Tibial artery (tissue), 4 donors: Measurements from ENCODE around the gene FAM131A.

Experiments used
- DNase-seq, 2 donors: peaks; one replicate each; pipeline ENCODE4 v3.0.0-alpha.2; 2019
- H3K27ac ChIP-seq, 2 donors: fragments of 200-600 bp; sonication (generic) in 1 of 2; 1 replicate in 1 of 2; 2 replicates in 1 of 2; pipeline ENCODE4 v1.5.1; 2018 to 2019; ENCODE audit warnings: mild to moderate bottlenecking in 1 of 2
- H3K27me3 ChIP-seq, 2 donors: fragments of 200-600 bp; sonication (generic) in 1 of 2; one replicate each; pipeline versions ENCODE4 v1.5.1 to v1.6.0; 2016 to 2019
- H3K36me3 ChIP-seq, 3 donors: fragments of 200-600 bp; sonication (generic) in 2 of 3; one replicate each; pipeline ENCODE4 v1.5.1; 2016 to 2019; ENCODE audit warnings: mild to moderate bottlenecking in 2 of 3
- H3K4me1 ChIP-seq, 4 donors: fragments of 200-600 bp; sonication (generic) in 2 of 4; 1 replicate in 3 of 4; 2 replicates in 1 of 4; pipeline ENCODE4 v1.5.1; 2016 to 2019
- H3K4me3 ChIP-seq, 2 donors: fragments of 200-600 bp; sonication (generic) in 1 of 2; 1 replicate in 1 of 2; 2 replicates in 1 of 2; pipeline ENCODE4 v1.5.1; 2018 to 2019; ENCODE audit warnings: mild to moderate bottlenecking in 2 of 2
- H3K9me3 ChIP-seq, 3 donors: fragments of 200-600 bp; sonication (generic) in 1 of 3; one replicate each; pipeline ENCODE4 v1.5.1; 2016 to 2019
- intact Hi-C: fragments of 100-400 bp; cut with DNase I; formaldehyde crosslinking; loops from one replicate; pipeline ENCODE4 v1.15.0; 2023; ENCODE audit warnings: low total_unique reads
- TF ChIP-seq, protein P1 (sequence below), 2 experiments: fragments of 200-600 bp in 1 of 2; fragments of 450-650 bp in 1 of 2; IDR thresholded peaks; one replicate each; pipeline ENCODE4 v1.5.1; 2017 to 2019; ENCODE audit warnings: antibody characterized with exemption in 2 of 2, mild to moderate bottlenecking in 1 of 2, moderate library complexity in 1 of 2

The FAM131A gene

DNA sequence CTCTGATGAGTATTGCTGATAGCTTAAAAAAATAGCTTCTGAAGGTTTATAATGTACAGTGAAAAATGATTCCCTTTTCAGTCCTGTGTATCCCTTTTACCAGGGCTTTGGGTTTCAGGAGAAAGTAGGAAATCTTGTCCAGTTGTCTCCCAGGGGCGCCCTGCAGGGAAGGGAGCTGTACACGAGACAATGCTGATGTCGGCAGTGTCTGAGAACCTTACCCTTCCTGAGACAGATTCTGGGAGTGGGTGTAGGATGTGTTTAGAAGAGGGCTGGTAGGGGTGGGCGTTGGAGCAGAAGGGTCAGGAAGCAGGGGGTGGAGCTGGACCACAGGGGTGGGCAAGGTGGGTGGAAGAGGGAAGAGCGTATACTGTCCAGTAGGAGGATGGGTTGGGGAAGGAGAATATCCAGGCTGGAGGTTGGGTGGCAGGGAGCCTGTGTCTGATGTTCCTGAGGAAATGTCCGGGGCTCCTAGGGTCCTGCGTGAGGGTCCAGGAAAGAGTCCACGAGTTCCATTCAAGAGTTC, 35.0 kb downstream of the FAM131A start:
- intact Hi-C loops, result loop anchor here (5.0 to 10.0 kb wide), 3 partner anchors 95 to 172 kb away; no protein-coding TSS in a partner anchor

DNA sequence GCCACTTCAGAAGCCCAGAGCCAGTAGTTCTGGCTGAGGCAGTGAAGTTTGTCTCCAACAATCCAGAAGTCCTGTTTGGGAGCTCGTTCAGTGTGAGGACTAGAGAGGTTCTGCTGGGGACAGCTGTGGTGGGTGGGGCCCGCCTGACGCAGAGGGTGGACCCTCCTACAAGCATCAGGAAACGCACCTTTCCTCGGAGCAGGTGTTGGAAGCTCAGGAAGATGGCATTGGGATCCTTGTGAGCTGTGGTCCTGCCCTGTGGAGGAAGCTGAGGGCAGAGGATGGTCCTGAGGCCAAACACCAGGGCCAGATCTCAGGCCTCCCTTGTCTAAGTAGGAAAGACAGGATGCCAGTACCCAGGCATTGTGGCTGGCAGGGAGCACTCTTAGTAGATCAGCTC, 35.5 kb downstream of the FAM131A start:
- Histone ChIP-seq H3K9me3 (no peaks in the 10 kb centered on the region), H3K27ac (no peak overlapping the region), H3K4me3 (no peak overlapping the region), H3K36me3 (peaks cover 0 to 4% (median 0%) of the 10 kb centered on the region in 3 donors), H3K27me3 (no peaks in the 10 kb centered on the region), H3K4me1 (peaks cover 0 to 39% (median 20%) of the 10 kb centered on the region in 4 donors)
- intact Hi-C loops, result loop anchor here (5.0 to 10.0 kb wide), 3 partner anchors 94 to 172 kb away; no protein-coding TSS in a partner anchor
- TF ChIP-seq, protein P1, sequence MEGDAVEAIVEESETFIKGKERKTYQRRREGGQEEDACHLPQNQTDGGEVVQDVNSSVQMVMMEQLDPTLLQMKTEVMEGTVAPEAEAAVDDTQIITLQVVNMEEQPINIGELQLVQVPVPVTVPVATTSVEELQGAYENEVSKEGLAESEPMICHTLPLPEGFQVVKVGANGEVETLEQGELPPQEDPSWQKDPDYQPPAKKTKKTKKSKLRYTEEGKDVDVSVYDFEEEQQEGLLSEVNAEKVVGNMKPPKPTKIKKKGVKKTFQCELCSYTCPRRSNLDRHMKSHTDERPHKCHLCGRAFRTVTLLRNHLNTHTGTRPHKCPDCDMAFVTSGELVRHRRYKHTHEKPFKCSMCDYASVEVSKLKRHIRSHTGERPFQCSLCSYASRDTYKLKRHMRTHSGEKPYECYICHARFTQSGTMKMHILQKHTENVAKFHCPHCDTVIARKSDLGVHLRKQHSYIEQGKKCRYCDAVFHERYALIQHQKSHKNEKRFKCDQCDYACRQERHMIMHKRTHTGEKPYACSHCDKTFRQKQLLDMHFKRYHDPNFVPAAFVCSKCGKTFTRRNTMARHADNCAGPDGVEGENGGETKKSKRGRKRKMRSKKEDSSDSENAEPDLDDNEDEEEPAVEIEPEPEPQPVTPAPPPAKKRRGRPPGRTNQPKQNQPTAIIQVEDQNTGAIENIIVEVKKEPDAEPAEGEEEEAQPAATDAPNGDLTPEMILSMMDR (IDR thresholded peaks at IDR 0.05), result no peak
- DNase-seq, result no peak

More for the DNA sequence above, 35.0 kb downstream of the FAM131A start:
- no peak overlapping the region for H3K27ac ChIP-seq
- TF ChIP-seq, protein P1 (IDR thresholded peaks at IDR 0.05), result no peak
- no peak overlapping the region for H3K4me3 ChIP-seq
- H3K4me1 ChIP-seq, result peaks cover 0 to 39% (median 21%) of the 10 kb centered on the region in 4 donors
- peaks cover 0 to 8% (median 0%) of the 10 kb centered on the region in 3 donors for H3K36me3 ChIP-seq
- DNase-seq, result no peak
- no peaks in the 10 kb centered on the region for H3K27me3 ChIP-seq
- H3K9me3 ChIP-seq, result no peaks in the 10 kb centered on the region

DNA sequence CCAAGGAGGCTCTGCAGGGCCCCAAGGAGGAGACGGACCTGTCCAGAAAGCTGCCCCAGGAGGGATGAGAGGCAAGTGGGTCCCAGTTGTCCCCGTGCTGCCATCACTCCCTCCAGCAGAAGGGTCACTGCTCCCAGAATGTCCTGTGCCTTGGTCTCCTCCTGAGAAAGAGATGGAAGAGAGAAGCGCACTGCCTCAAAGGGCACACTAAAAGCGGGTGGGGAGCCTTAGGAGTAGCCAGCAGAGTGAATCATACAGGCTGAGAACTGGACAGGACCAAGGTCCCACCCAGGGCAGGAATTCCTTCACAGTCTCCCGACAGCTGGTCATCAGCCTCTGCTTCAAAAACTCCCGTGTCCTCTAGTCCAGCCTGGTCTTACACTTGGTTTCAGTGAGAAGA, 36.0 kb downstream of the FAM131A start:
- intact Hi-C loops, result loop anchor here (5.0 to 10.0 kb wide), 3 partner anchors 94 to 171 kb away; no protein-coding TSS in a partner anchor
- H3K4me3 ChIP-seq, result no peak overlapping the region
- peak in 1 of 2 donors; percentile 49 for DNase-seq

DNA sequence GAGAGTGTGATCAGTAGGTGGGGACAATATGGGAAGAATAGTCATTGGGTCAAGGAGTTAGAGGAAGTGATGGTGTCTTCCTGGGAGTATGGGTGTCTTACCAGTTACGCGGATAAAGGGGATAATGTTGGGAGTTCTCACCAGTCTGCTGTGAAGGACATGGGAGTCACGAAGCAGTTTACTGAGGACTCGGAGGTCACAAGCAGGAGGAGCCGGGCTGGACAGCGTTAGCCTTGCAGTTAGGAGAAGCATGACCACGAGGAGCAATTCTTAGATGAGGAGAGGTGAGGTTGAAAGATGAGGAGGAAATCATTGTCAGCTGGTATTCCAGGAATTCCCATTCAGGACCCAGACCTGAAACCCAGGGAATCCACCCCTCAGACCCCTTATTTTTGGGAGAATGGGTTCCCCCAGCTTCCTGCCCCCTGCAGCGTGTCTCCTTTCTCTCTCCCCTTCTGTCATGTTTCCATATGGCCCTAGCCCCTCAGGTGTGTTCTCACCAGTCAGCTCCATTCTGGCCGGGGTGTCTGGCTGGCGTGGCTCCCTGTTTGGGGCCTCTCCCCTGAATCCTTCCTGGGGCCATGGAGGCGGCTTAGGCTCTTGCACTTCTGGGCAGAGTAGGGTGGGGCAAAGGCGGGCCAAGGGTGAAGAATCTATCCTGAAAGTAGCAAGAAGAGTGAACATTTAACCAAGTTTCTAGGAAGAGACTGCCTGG, 38.5 kb downstream of the FAM131A start:
- TF ChIP-seq, protein P1 (IDR thresholded peaks at IDR 0.05), result no peak
- intact Hi-C loops, result loop anchor here (10.0 kb wide), 1 partner anchor 169 kb away; no protein-coding TSS in a partner anchor
- peaks cover 0 to 3% of the 10 kb centered on the region in 2 donors for H3K27me3 ChIP-seq
- no peak for DNase-seq
- H3K4me1 ChIP-seq, result peaks cover 0 to 23% (median 11%) of the 10 kb centered on the region in 4 donors
- H3K27ac ChIP-seq, result no peak overlapping the region
- no peaks in the 10 kb centered on the region for H3K9me3 ChIP-seq
- no peak overlapping the region for H3K4me3 ChIP-seq
- H3K36me3 ChIP-seq, result no peaks in the 10 kb centered on the region

More for the DNA sequence above, 36.0 kb downstream of the FAM131A start:
- H3K9me3 ChIP-seq, result no peaks in the 10 kb centered on the region
- H3K4me1 ChIP-seq, result peaks cover 0 to 34% (median 18%) of the 10 kb centered on the region in 4 donors
- peaks cover 0 to 3% of the 10 kb centered on the region in 2 donors for H3K27me3 ChIP-seq
- TF ChIP-seq, protein P1 (IDR thresholded peaks at IDR 0.05), result no peak
- no peak overlapping the region for H3K27ac ChIP-seq
- H3K36me3 ChIP-seq, result no peaks in the 10 kb centered on the region

DNA sequence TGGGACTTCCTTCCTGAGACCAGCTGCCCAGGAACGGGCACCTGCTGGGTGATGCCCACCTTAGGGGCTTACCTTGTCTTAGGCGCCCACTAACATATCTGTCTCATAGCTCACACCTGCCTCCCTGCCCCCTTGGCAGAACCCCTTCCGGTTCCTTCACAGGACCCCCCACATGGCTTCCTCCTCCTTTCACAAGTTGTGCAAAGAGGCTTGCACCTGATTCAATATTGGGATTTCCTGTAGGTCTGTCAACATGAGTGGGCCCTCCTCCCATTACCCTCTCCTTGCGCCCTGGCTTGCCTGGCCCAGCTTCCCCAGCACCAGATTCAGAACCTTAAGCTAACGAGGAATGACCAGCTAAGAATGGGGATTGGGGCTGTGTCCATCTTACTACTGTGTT, 40.0 kb downstream of the FAM131A start:
- TF ChIP-seq, protein P1 (IDR thresholded peaks at IDR 0.05), result no peak
- Histone ChIP-seq H3K27ac (no peak overlapping the region), H3K9me3 (no peaks in the 10 kb centered on the region), H3K4me3 (no peak overlapping the region), H3K4me1 (peaks cover 0 to 24% (median 16%) of the 10 kb centered on the region in 4 donors), H3K27me3 (peaks cover 0 to 3% of the 10 kb centered on the region in 2 donors), H3K36me3 (no peaks in the 10 kb centered on the region)
- intact Hi-C loops, result loop anchor here (10.0 kb wide), 1 partner anchor 167 kb away; no protein-coding TSS in a partner anchor
- no peak for DNase-seq
